ENCODE measurements around the gene MMEL1.
"Not testable (repeated sequence)": the region's sequence is repeated elsewhere in the genome, so short reads cannot be mapped to it uniquely, and the experiment has no call there.

DNA sequence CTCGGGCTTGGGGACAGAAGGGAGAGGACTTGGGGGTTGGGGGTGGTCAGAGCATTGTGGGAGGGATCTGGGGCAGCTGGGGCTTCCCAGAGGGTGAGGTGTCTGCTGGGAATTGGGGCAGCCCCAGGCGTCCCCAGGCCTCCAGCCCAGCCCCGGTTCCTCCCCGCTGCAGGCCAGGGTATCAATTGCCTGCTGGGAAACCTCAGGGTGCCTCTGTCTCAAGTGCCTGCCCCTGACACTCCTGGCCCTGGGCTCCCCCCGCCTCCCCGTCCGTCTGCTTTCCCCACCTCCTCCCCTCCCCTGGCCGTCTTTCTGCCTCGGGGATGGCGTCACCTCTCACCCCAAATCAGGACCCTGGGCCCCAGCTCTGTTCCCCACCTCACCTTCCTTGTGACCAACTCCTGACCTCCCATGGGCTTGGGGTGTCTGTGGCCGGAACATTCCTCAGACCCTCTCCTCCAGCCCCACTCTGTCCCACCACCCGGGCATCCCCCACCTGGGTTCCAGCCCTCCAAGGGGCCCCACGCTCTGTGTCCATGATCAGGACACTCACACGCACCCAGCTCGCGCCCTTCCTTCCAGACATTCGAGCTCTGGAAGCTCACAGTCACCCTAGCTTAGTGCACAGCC, 64.5 kb downstream of the MMEL1 start:
- TF ChIP-seq, protein P1, sequence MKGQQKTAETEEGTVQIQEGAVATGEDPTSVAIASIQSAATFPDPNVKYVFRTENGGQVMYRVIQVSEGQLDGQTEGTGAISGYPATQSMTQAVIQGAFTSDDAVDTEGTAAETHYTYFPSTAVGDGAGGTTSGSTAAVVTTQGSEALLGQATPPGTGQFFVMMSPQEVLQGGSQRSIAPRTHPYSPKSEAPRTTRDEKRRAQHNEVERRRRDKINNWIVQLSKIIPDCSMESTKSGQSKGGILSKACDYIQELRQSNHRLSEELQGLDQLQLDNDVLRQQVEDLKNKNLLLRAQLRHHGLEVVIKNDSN (IDR thresholded peaks at IDR 0.05; ENCODE audit: borderline replicate concordance, low read depth) = not testable (repeated sequence)
- TF ChIP-seq, protein P2, sequence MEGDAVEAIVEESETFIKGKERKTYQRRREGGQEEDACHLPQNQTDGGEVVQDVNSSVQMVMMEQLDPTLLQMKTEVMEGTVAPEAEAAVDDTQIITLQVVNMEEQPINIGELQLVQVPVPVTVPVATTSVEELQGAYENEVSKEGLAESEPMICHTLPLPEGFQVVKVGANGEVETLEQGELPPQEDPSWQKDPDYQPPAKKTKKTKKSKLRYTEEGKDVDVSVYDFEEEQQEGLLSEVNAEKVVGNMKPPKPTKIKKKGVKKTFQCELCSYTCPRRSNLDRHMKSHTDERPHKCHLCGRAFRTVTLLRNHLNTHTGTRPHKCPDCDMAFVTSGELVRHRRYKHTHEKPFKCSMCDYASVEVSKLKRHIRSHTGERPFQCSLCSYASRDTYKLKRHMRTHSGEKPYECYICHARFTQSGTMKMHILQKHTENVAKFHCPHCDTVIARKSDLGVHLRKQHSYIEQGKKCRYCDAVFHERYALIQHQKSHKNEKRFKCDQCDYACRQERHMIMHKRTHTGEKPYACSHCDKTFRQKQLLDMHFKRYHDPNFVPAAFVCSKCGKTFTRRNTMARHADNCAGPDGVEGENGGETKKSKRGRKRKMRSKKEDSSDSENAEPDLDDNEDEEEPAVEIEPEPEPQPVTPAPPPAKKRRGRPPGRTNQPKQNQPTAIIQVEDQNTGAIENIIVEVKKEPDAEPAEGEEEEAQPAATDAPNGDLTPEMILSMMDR (IDR thresholded peaks at IDR 0.05) = not testable (repeated sequence)
- not testable (repeated sequence) for TF ChIP-seq NFIC (IDR thresholded peaks at IDR 0.05; ENCODE audit: borderline replicate concordance); RAD21 (IDR thresholded peaks at IDR 0.05; ENCODE audit: low read length); TCF12 (IDR thresholded peaks at IDR 0.05); MEF2A (IDR thresholded peaks at IDR 0.05; ENCODE audit: borderline replicate concordance, low read depth); POLR2AphosphoS5 (IDR thresholded peaks at IDR 0.05; ENCODE audit: low read depth, low read length); CHD2 (IDR thresholded peaks at IDR 0.05; ENCODE audit: low read length, partially characterized antibody); SIN3A (IDR thresholded peaks at IDR 0.05; ENCODE audit: borderline replicate concordance, low read depth, low read length); RCOR1 (IDR thresholded peaks at IDR 0.05; ENCODE audit: low read length)
- TF ChIP-seq, protein P3, sequence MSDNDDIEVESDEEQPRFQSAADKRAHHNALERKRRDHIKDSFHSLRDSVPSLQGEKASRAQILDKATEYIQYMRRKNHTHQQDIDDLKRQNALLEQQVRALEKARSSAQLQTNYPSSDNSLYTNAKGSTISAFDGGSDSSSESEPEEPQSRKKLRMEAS (IDR thresholded peaks at IDR 0.05; ENCODE audit: low read depth) = not testable (repeated sequence)
- TF ChIP-seq, protein P4, sequence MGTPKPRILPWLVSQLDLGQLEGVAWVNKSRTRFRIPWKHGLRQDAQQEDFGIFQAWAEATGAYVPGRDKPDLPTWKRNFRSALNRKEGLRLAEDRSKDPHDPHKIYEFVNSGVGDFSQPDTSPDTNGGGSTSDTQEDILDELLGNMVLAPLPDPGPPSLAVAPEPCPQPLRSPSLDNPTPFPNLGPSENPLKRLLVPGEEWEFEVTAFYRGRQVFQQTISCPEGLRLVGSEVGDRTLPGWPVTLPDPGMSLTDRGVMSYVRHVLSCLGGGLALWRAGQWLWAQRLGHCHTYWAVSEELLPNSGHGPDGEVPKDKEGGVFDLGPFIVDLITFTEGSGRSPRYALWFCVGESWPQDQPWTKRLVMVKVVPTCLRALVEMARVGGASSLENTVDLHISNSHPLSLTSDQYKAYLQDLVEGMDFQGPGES (IDR thresholded peaks at IDR 0.05; ENCODE audit: low read depth, low read length) = not testable (repeated sequence)
